GM12891 (cell line): ENCODE data around the gene PRDM16.

Experiments
- POLR2A ChIP-seq: IDR thresholded peaks from 2 replicates; pipeline ENCODE4 v1.6.1; 2011; ENCODE audit warnings: low read depth, low read length, control low read depth
- POLR2AphosphoS5 ChIP-seq: IDR thresholded peaks from 2 replicates; pipeline ENCODE4 v1.6.1; 2011; ENCODE audit warnings: low read depth, low read length, control low read depth

DNA sequence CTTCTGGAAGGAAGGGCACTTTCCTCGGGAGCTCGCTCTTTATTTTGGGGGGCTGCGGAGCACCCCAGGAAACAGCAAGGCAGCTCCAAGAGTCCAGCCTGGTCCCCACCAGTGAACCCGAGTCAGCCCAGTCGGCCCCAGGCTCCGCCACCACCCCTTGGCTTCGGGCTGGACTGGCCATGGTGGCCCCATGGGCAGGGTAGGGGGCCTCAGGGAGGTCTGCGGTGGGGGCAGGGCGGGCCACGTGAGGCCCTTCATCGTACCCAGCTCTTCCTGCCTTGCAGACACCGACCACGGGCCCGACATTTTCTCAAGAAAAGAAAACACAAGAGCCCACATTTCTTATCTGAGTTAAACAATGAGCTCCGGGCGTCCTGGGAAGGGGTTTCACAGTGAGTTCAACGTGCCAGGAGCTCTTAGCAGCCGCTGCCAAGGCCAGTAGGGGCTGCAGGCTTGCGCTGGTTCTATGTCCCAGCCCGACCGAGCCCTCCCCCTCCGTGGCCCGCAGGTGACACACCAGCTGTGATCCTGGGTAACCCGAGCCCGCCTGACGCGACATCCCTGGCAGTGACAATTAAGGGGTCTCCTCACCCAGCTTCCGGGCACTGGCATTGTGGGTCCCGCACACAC, 66.2 kb downstream of the PRDM16 start:
- TF ChIP-seq POLR2A, result no peak
- no peak for TF ChIP-seq POLR2AphosphoS5
